ENCODE results near the gene KRTAP5-4.

GRCh38 chr11:1655168-1656060, 33.5 kb upstream of the KRTAP5-4 start:
- TF ChIP-seq CTCF (IDR thresholded peaks at IDR 0.05) (no peak), POLR2A (IDR thresholded peaks at IDR 0.05) (no peak)

All from prostate gland (tissue), 2 donors.